ENCODE results near the gene KIF4A. TPM values are rescaled to one million over a fixed set of nuclear protein-coding genes. Genes with fewer than 3 reads are reported as not detected.

The KIF4A gene
- total RNA-seq, 2 experiments from 2014 or later, result 19.5 to 22.3 TPM

- no peak overlapping the region for H3K27ac Mint-ChIP-seq
- CTCF ChIA-PET, result no interaction called here
- H3K9me3 Mint-ChIP-seq, result no peaks in the 10 kb centered on the region
- ATAC-seq, result no peak
- H3K4me3 Mint-ChIP-seq, result no peak overlapping the region
- DNase-seq, result no peak
- peaks cover 1% of the 10 kb centered on the region for H3K27me3 Mint-ChIP-seq
- intact Hi-C loops (cut with micrococcal nuclease), result no loop called here
- POLR2A ChIA-PET, result no interaction called here
- no peaks in the 10 kb centered on the region for H3K36me3 Mint-ChIP-seq (ENCODE audit: low read depth)
- TF ChIP-seq CTCF (IDR thresholded peaks at IDR 0.05), result no peak
- no peaks in the 10 kb centered on the region for H3K4me1 Mint-ChIP-seq (ENCODE audit: low read depth)
Observed at GRCh38 chrX:70426286-70427278, 136.7 kb downstream of the KIF4A start.

DNA sequence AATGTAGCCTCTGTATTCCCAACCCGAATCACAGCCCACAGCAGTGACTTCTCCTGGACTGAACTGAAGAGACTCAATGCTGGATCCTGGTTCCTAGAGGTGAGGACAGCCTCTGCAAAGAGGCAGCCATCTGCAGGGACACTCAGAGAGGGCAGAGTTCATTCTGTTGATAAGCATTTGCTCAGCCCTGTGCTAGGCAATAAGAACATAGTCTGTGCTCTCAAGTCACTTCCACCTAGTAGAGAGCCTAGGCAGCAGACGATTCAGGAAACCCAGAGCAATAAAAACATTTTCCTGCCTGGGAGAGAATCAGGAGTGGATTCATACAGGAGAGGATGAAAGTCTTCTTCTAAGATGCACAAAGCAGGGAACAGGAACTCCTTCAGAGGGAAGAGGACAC is 137.5 kb downstream of the KIF4A start:
- Mint-ChIP-seq H3K36me3 (ENCODE audit: low read depth) (no peaks in the 10 kb centered on the region), H3K9me3 (no peaks in the 10 kb centered on the region), H3K4me1 (ENCODE audit: low read depth) (no peaks in the 10 kb centered on the region), H3K4me3 (no peak overlapping the region), H3K27ac (no peak overlapping the region), H3K27me3 (peaks cover 1% of the 10 kb centered on the region)
- intact Hi-C loops (cut with micrococcal nuclease), result no loop called here
- ChIA-PET CTCF (no interaction called here), POLR2A (no interaction called here)
- DNase-seq, result no peak
- no peak for TF ChIP-seq CTCF (IDR thresholded peaks at IDR 0.05)
- no peak for ATAC-seq

GRCh38 chrX:70429759-70430158 is 139.9 kb downstream of the KIF4A start:
- H3K36me3 Mint-ChIP-seq (ENCODE audit: low read depth), result no peaks in the 10 kb centered on the region
- no peak overlapping the region for H3K4me3 Mint-ChIP-seq
- ChIA-PET POLR2A (interaction anchor here (0.6 kb wide), 1 partner anchor 23 kb away, joined by 3 read pairs; no protein-coding TSS in a partner anchor), CTCF (no interaction called here)
- no peak for TF ChIP-seq CTCF (IDR thresholded peaks at IDR 0.05)
- H3K9me3 Mint-ChIP-seq, result no peaks in the 10 kb centered on the region
- H3K27ac Mint-ChIP-seq, result no peak overlapping the region
- H3K27me3 Mint-ChIP-seq, result no peaks in the 10 kb centered on the region
- ATAC-seq (no peak), DNase-seq (no peak)
- intact Hi-C loops (cut with micrococcal nuclease), result loop anchor here (10.0 kb wide), 1 partner anchor 295 kb away; the partner anchor contains the start of gene IGBP1
- H3K4me1 Mint-ChIP-seq (ENCODE audit: low read depth), result peaks cover 8% of the 10 kb centered on the region

GRCh38 chrX:70432936-70433847 is 143.3 kb downstream of the KIF4A start:
- H3K27me3 Mint-ChIP-seq, result no peaks in the 10 kb centered on the region
- peak overlapping the region; percentile 86 for H3K4me3 Mint-ChIP-seq
- peaks cover 13% of the 10 kb centered on the region for H3K4me1 Mint-ChIP-seq (ENCODE audit: low read depth)
- intact Hi-C loops (cut with micrococcal nuclease), result loop anchor here (10.0 kb wide), 1 partner anchor 298 kb away; the partner anchor contains the start of gene IGBP1
- TF ChIP-seq CTCF (IDR thresholded peaks at IDR 0.05), result no peak
- no peak for DNase-seq
- POLR2A ChIA-PET, result interaction anchor here (0.8 to 1.6 kb wide), 3 partner anchors 143 to 301 kb away, joined by 3 to 5 read pairs (median 3); partner anchors contain the start of genes KIF4A and PDZD11
- ATAC-seq, result no peak
- no peaks in the 10 kb centered on the region for H3K9me3 Mint-ChIP-seq
- peak overlapping the region; percentile 91 for H3K27ac Mint-ChIP-seq
- CTCF ChIA-PET, result interaction anchor here (0.6 to 1.8 kb wide), 19 partner anchors 8 to 403 kb away, joined by 3 to 8 read pairs (median 3); partner anchors contain the start of genes GDPD2 and IGBP1
- no peaks in the 10 kb centered on the region for H3K36me3 Mint-ChIP-seq (ENCODE audit: low read depth)

Measured in activated CD8-positive, alpha-beta T cell treated with anti-CD3 and anti-CD28 coated beads for 36 hours (primary cell).